H9 (cell line): ENCODE data around the gene FANCE. TPM values are rescaled to one million over a fixed set of nuclear protein-coding genes. Genes with fewer than 3 reads are reported as not detected.

Experiments used
- DNase-seq: peaks from one replicate; pipeline ENCODE4 v3.0.0-alpha.2; 2017
- H2AFZ ChIP-seq: one replicate; pipeline ENCODE4 v1.6.1; 2013; ENCODE audit warnings: mild to moderate bottlenecking, low read length, control low read depth, moderate library complexity
- H2AK5ac ChIP-seq: 2 replicates; pipeline ENCODE4 v1.6.1; 2013; ENCODE audit warnings: low read length, control low read depth, mixed read lengths; ENCODE audit not compliant: insufficient read length
- H2BK120ac ChIP-seq: one replicate; pipeline ENCODE4 v1.6.1; 2013; ENCODE audit warnings: low read depth, mild to moderate bottlenecking, low read length, control low read depth, inconsistent platforms; ENCODE audit not compliant: poor library complexity, severe bottlenecking
- H2BK12ac ChIP-seq: 2 replicates; pipeline ENCODE4 v1.6.1; 2013; ENCODE audit warnings: low read length, control low read depth, mixed read lengths, low read depth; ENCODE audit not compliant: insufficient read length
- H2BK15ac ChIP-seq: 2 replicates; pipeline ENCODE4 v1.6.1; 2013; ENCODE audit warnings: low read depth, low read length, control low read depth
- H2BK20ac ChIP-seq: one replicate; pipeline ENCODE4 v1.6.1; 2013; ENCODE audit warnings: low read depth, mild to moderate bottlenecking, low read length, control low read depth, inconsistent platforms; ENCODE audit not compliant: poor library complexity, severe bottlenecking
- H2BK5ac ChIP-seq: 2 replicates; pipeline ENCODE4 v1.6.1; 2013; ENCODE audit warnings: low read length, control low read depth, mixed read lengths; ENCODE audit not compliant: insufficient read length
- H3K14ac ChIP-seq: 2 replicates; pipeline ENCODE4 v1.6.1; 2013; ENCODE audit warnings: low read length, control low read depth; ENCODE audit not compliant: insufficient read depth
- H3K18ac ChIP-seq: 2 replicates; pipeline ENCODE4 v1.6.1; 2013; ENCODE audit warnings: low read depth, mild to moderate bottlenecking, mixed read lengths, low read length, control low read depth; ENCODE audit not compliant: insufficient read length
- H3K23ac ChIP-seq: 2 replicates; pipeline ENCODE4 v1.6.1; 2013; ENCODE audit warnings: low read length, control low read depth, mixed read lengths, low read depth; ENCODE audit not compliant: insufficient read length
- H3K23me2 ChIP-seq: 2 replicates; pipeline ENCODE4 v1.6.1; 2013; ENCODE audit warnings: low read depth, mild to moderate bottlenecking, mixed read lengths, low read length, control low read depth; ENCODE audit not compliant: insufficient read length, poor library complexity, severe bottlenecking
- H3K27ac ChIP-seq: 2 replicates; pipeline ENCODE4 v1.5.1; 2013; ENCODE audit warnings: low read length, control low read depth, mixed read lengths, low read depth; ENCODE audit not compliant: insufficient read length
- H3K27me3 ChIP-seq: 2 replicates; pipeline ENCODE4 v1.6.1; 2013; ENCODE audit warnings: low read length, control low read depth, inconsistent platforms; ENCODE audit not compliant: insufficient read depth
- H3K4ac ChIP-seq: 2 replicates; pipeline ENCODE4 v1.6.1; 2013; ENCODE audit warnings: low read depth, mild to moderate bottlenecking, control low read depth, inconsistent platforms, low read length, moderate library complexity
- H3K4me1 ChIP-seq: 2 replicates; pipeline ENCODE4 v1.6.1; 2013; ENCODE audit warnings: low read length, control low read depth, inconsistent platforms; ENCODE audit not compliant: insufficient read depth
- H3K4me2 ChIP-seq: 2 replicates; pipeline ENCODE4 v1.6.1; 2013; ENCODE audit warnings: low read length, control low read depth, mixed read lengths; ENCODE audit not compliant: insufficient read length, insufficient read depth
- H3K56ac ChIP-seq: 2 replicates; pipeline ENCODE4 v1.6.1; 2013; ENCODE audit warnings: low read depth, mild to moderate bottlenecking, mixed read lengths, low read length, control low read depth; ENCODE audit not compliant: insufficient read length
- H3K79me1 ChIP-seq: 2 replicates; pipeline ENCODE4 v1.6.1; 2013; ENCODE audit warnings: low read depth, mild to moderate bottlenecking, moderate library complexity, low read length, control low read depth, inconsistent platforms; ENCODE audit not compliant: insufficient read depth, poor library complexity, severe bottlenecking
- H3K79me2 ChIP-seq: 2 replicates; pipeline ENCODE4 v1.6.1; 2013; ENCODE audit warnings: low read length, control low read depth, inconsistent platforms; ENCODE audit not compliant: insufficient read depth
- H3K9ac ChIP-seq: 2 replicates; pipeline ENCODE4 v1.6.1; 2013; ENCODE audit warnings: low read length, control low read depth, mixed read lengths; ENCODE audit not compliant: insufficient read length; ENCODE audit errors: extremely low read depth
- H3K9me3 ChIP-seq: one replicate; pipeline ENCODE4 v1.6.1; 2013; ENCODE audit warnings: low read depth, low read length, inconsistent platforms; ENCODE audit not compliant: control insufficient read depth
- H3T11ph ChIP-seq: one replicate; pipeline ENCODE4 v1.6.1; 2013; ENCODE audit warnings: mild to moderate bottlenecking, low read length, control low read depth, inconsistent platforms
- H4K20me1 ChIP-seq: one replicate; pipeline ENCODE4 v1.6.1; 2013; ENCODE audit not compliant: control insufficient read depth, insufficient read length, insufficient read depth
- H4K5ac ChIP-seq: 2 replicates; pipeline ENCODE4 v1.6.1; 2013; ENCODE audit warnings: low read depth, mild to moderate bottlenecking, mixed read lengths, low read length, control low read depth; ENCODE audit not compliant: insufficient read length
- H4K8ac ChIP-seq: replicated peaks from 2 replicates; pipeline ENCODE4 v1.6.1; 2013; ENCODE audit warnings: low read length, control low read depth, mixed read lengths, low read depth; ENCODE audit not compliant: insufficient read length
- H4K91ac ChIP-seq: 2 replicates; pipeline ENCODE4 v1.6.1; 2013; ENCODE audit warnings: low read depth, mild to moderate bottlenecking, moderate library complexity, mixed read lengths, low read length, control low read depth; ENCODE audit not compliant: insufficient read length
- H3K27ac Mint-ChIP-seq, 3 experiments: 2 replicates in 2 of 3; 3 replicates in 1 of 3; pipeline ENCODE4 v1.8.0; 2020 to 2021; ENCODE audit warnings: mixed read lengths in 3 of 3, mild to moderate bottlenecking in 1 of 3, moderate library complexity in 1 of 3
- H3K27me3 Mint-ChIP-seq: 2 replicates; pipeline ENCODE4 v1.8.0; 2021; ENCODE audit warnings: low read depth, mild to moderate bottlenecking, moderate library complexity, mixed read lengths
- H3K36me3 Mint-ChIP-seq, 3 experiments: 2 replicates in 2 of 3; 3 replicates in 1 of 3; pipeline ENCODE4 v1.8.0; 2020 to 2021; ENCODE audit warnings: low read depth in 3 of 3, mixed read lengths in 3 of 3; ENCODE audit not compliant: insufficient read depth in 1 of 3
- H3K4me1 Mint-ChIP-seq, 2 experiments: 2 replicates each; pipeline ENCODE4 v1.8.0; 2020; ENCODE audit warnings: mixed read lengths in 2 of 2
- H3K4me3 Mint-ChIP-seq, 2 experiments: 2 replicates in 1 of 2; 3 replicates in 1 of 2; pipeline ENCODE4 v1.8.0; 2020 to 2021; ENCODE audit warnings: mild to moderate bottlenecking in 2 of 2, mixed read lengths in 2 of 2, moderate library complexity in 1 of 2
- H3K9me3 Mint-ChIP-seq, 2 experiments: 2 replicates in 1 of 2; 3 replicates in 1 of 2; pipeline ENCODE4 v1.8.0; 2020; ENCODE audit warnings: mild to moderate bottlenecking in 2 of 2, mixed read lengths in 2 of 2, moderate library complexity in 1 of 2
- CTCF ChIP-seq: fragments of 200-600 bp; sonication (generic); conservative IDR thresholded peaks from 3 replicates; pipeline ENCODE4 v1.8.0; 2021; ENCODE audit warnings: antibody characterized with exemption, mild to moderate bottlenecking
- WGBS: extraction: QIAGEN DNeasy Blood & Tissue Kit; methylation state at CpG from one replicate; pipeline ENCODE4 v1.1.7; 2013; ENCODE audit warnings: missing lambda C conversion rate, low lambda C conversion rate, mixed read lengths; ENCODE audit not compliant: insufficient read length; ENCODE audit errors: extremely low coverage; 5-methylcytosine and 5-hydroxymethylcytosine counted together
- total RNA-seq: library from RNA; stranded (reverse); gene quantifications from 2 replicates; pipeline ENCODE4 v1.2.1, GENCODE V29; 2021

The FANCE gene
- total RNA-seq, 1 experiment from 2014 or later, result 8.4 TPM

DNA sequence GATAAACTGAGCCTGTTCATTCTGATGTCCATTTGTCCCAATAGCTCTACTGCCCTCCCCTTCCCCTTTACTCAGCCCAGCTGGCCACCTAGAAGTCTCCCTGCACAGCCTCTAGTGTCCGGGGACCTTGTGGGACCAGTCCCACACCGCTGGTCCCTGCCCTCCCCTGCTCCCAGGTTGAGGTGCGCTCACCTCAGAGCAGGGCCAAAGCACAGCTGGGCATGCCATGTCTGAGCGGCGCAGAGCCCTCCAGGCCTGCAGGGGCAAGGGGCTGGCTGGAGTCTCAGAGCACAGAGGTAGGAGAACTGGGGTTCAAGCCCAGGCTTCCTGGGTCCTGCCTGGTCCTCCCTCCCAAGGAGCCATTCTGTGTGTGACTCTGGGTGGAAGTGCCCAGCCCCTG is 24.7 kb upstream of the FANCE start:
- Histone ChIP-seq H2BK20ac (no peak overlapping the region), H4K91ac (peak overlapping the region; percentile 6), H4K5ac (no peak overlapping the region), H4K8ac (no peak overlapping the region), H3K56ac (no peak overlapping the region), H3K4me1 (peaks cover 8% of the 10 kb centered on the region; the same call in 1 of the 2 replicates), H2BK12ac (no peak overlapping the region), H3K79me2 (no peaks in the 10 kb centered on the region), H3K23ac (no peak overlapping the region), H2AFZ (no peak overlapping the region), H3T11ph (no peak overlapping the region), H4K20me1 (no peaks in the 10 kb centered on the region), H3K9ac (no peak overlapping the region), H3K18ac (peak overlapping the region; percentile 21), H2AK5ac (no peak overlapping the region), H3K23me2 (no peaks in the 10 kb centered on the region), H2BK15ac (no peak overlapping the region), H3K27ac (no peak overlapping the region), H3K14ac (no peak overlapping the region; the same call in 1 of the 2 replicates), H3K4me2 (no peak overlapping the region), H3K9me3 (peaks cover 5% of the 10 kb centered on the region), H2BK5ac (no peak overlapping the region), H2BK120ac (no peak overlapping the region), H3K27me3 (no peaks in the 10 kb centered on the region), H3K4ac (no peak overlapping the region), H3K79me1 (no peaks in the 10 kb centered on the region)
- no peak for DNase-seq
- no peak for TF ChIP-seq CTCF
- WGBS, result no CpG with 5 or more reads among the region's 5 CpGs
- Mint-ChIP-seq H3K9me3 (peaks cover 8 to 11% of the 10 kb centered on the region in 2 experiments; a peak in 4 of 5 replicates), H3K4me1 (peaks cover 21 to 41% of the 10 kb centered on the region in 2 experiments), H3K4me3 (no peak overlapping the region), H3K36me3 (peaks cover 20 to 29% (median 22%) of the 10 kb centered on the region in 3 experiments), H3K27ac (peak overlapping the region in 1 of 3 experiments; percentile 27; a peak in 1 of 7 replicates), H3K27me3 (no peaks in the 10 kb centered on the region; the same call in 1 of the 2 replicates)
